GM15510 (cell line): Measurements from ENCODE around the gene VAV2.

Source experiments
- POLR2A ChIP-seq: IDR thresholded peaks from 3 replicates; pipeline ENCODE4 v1.6.1; 2011; ENCODE audit warnings: borderline replicate concordance; ENCODE audit not compliant: insufficient read length; ENCODE audit errors: extremely low read depth

The VAV2 gene

DNA sequence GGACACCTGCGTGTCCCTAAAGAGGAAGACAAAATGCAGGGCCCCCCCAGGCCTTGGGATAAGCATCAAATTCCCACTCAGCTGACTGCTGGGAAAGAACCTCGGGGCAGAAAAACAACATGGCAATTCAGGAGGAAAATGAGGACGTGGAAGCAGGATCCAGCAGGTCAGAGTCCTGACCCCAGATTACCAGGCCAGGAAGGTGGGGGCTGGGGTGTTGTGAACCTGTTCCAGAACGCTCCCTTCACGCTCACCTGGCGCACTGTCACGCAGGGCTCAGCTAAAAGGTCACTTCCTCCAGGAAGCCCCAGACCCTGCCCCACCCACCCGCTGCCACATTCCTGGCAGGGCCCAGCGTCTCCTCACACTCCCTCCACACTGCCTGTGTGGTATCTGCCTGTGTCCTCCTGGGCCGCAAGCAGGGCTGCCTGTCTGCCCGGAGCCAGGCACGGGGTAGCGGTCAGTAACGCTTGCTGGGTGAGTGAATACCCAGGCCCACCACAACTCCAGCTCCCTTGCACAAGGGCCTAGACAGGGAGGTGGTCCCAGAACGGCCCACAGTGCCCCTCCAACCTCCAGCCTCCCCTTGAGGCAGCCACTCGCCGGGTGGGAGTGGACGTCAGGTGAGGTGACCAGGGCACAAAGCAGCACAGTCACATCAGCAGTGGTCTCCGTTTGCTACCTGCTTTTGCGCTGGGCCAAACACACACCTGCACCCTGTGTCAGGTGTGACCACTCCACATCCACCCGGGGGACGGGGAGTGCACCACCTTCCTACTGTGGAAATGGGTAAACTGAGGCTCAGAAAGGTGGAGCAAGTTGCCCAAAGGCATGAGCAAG is 18.1 kb downstream of the VAV2 start:
- TF ChIP-seq POLR2A, result no peak

DNA sequence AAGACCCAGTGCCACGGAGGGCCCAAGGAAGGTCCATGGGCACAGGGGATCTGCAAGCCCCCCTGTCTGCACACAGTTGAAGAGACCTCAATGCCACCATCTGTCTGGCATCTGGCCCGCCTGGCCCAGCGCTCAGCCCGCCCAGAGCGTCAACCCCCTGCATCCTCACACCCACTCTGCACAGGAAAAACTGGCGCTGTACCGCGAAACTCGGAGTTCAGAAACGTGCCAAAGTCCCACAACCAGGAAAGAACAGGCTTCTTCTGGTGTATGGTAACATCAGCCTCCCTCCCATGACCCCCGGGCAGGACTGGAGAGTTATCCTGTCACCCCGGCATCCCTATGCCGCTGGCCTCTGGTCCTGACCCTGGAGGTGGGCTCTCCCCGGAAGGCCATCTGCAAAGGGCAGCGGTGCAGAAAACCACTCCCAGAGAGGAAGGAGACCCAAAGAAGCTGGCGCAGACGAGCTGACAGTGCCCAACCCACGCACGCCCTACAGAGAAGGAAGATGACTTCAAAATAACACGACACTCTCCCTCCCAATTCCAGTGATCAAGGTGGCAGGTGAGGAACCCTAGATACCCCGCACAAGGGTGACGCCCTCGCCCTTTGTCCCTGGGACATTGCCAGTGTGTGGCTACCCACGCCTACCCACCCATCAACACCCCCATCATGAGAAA is 18.9 kb downstream of the VAV2 start:
- TF ChIP-seq POLR2A, result no peak

DNA sequence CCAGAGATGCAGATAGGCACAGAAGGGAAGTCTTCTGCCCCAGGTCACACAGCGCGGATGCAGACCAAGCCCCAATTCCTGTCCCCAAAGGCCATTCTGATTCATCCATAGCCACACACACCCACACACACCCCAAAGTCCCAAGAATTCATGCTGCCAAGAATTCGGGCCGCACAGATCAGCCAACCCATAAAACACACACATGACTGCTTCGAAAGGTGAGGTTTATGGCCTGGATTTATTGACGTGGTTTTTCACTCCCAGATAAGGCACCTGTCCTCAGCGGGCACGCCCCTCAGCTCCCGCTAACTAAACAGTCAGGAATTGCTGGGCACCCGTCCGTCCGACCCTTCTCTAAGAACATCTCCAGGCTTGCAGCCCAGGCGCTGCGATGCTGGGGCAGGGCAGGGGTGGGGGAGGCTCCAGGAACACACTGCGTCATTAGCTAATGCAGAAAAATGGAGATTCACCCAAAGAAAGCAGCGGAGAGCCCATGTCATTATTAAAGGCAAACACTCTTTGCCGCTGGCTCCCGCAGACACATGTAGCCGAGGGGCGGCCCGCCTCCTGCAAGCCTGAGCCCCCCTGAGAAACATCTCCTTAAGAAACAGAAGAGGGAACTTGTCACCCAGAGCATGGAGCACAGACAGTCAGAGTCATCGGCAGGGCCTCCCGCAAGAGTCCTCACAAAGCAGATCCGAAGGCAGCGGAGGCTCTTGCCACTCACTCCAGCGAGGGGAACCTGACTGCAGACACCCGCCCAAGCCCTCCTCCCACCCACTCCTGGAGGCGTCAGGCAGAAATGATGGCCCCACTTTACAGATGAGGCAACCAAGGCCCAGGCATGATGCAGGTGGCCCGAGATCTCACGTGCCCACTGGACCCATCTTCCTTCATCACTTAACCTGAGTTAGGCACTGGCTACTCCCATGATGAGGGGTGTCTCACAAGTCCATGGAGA is 19.9 kb downstream of the VAV2 start:
- no peak for TF ChIP-seq POLR2A

DNA sequence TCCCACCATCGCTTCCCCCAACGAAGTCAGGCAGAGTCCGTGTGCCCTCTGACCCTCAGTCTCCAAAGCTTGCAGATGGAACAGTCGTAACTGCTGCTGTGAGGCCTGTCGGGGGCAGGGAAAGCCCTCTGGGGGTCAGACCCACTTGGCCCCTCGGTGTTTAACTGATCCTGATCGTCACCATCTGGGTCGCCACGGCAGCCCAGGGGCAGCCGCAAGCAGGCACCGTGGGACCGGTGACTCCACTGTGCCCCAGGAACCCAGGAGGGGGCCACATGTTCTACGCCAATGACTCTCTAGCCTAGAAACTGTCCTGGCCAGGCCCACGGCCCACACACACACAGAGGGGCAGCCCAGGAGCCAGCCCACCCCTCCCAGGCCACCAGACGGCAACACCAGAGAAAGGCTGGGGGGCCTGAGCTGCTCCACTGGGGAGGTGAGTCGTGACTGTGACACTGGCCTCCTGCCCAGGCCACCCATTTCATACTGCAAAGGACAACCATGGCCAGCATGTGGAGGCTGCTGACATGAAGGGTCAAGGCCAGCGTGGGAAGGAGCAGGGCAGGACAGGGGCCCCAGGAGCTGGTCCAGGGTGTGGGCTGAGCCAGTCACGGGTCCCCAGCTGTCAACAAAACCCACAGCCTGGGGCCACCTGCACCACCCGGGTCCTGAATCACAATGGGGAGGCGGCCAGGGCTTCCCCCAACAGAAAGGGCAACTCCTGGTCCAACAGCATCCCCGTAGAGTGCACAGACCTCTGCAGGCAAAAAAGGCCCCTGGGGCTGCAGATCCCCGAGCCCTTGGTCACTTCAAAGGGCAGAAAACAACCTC is 20.8 kb downstream of the VAV2 start:
- no peak for TF ChIP-seq POLR2A

DNA sequence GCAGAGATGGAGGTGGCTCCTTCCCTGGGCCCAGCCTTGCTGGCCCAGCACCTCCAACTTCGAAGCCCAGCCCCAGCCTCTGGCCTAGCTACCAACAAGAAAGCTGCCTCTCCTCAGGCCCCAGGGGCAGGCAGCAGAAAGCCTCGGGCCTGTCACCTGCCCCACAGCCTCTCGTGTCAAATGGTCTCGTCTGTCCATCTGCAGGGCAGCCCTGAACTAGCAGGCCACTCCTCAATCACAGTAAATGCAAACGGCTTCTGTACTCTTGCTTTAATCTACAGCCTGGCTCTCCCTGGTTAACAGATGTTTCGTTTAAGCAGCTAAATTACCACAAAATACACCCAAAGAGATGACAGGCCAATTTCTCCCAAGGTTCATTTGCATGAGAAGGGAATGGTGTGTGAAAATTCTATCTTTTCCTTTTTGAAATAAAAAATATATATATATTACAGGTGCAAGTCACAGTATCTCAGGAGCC is 21.5 kb downstream of the VAV2 start:
- no peak for TF ChIP-seq POLR2A

DNA sequence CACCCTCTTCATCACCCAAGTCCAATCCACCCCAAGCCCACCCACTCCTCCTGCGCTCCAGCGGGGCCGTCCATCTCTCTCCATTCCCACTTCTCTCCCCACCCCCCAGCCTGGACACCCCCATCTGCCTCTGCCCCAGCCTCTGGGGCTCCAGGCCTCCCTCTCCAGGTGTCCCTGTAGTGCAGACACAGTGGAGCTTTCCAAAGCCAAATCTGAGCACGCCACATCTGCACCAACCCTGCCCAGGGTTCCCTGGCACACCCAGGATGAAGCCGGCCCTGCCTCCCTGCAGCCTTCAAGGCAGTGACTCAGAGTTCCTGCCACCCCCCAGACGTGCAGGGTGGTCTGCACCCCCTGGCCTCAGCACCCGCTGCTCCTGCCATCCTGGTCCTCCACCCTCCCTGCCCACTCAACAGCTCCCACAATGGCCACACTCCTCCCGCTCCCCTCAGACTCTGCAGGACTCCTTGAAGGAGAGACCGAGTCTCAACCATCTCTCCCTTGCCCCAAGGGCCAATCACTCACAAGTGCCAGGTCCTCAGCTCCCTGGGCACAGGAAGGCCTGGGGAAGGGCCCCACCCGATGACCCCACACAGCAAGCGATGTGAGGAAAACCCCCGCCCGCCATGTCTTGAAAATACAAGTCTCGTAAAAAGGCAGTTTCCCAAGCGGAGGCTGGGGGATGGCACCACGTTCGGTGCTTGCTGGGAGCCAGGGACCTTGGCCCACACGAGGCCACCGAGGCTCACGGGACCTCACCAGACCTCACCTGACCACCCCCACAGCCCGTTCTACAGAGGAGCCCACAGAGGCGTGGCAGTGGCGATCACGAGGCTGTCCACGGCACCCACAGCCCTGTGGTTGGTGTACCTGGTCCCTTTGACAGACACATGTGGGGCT is 22.2 kb downstream of the VAV2 start:
- no peak for TF ChIP-seq POLR2A

DNA sequence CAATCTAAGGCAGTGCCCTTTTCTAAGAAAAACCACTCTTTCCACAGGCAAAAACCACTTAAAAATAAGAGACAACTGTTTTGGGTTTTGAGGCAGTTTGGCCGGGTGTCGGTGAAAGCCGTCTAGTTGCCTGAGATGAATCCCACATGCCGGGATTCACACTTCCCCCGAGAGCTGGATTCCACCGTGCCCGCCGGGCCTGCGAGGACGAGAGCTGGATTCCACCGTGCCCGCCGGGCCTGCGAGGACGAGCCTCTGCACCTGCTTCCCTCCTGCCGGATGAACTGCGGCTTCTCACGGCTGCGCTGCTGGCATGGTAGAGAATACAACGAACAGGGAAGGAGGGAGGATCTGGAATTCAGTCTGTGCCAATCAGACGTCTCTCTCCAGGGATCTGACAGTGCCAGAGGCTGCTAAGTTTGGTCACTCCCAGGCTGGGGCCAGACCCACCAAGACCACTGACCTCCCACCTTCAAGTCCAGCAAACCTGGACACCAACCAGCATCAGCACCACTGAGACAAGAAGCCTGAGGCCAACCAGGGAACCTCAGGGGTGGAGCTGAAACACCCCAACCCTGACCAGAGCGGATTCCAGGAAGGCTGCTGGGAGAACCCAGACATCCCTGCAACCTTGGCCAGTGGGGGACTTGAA is 23.0 kb downstream of the VAV2 start:
- no peak for TF ChIP-seq POLR2A

DNA sequence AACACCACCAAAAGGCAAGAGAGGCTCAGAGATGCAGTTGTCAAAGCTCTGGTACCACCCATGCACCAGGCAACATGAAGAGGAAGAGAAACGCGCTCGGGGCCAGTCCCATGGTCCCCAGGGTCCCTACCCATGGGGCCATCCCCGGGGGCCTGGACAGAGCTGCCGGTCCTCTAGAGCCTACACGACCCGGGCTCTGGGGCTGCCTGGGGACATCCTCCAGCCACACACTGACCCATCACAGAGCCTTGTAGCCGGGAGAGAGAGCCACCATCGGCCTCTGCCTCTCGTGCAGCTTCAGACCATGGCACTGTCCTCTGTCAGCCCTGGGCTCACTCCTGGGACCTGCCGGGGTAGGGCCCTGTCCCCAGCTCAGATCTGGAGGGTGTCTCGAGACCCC is 23.7 kb downstream of the VAV2 start:
- no peak for TF ChIP-seq POLR2A

DNA sequence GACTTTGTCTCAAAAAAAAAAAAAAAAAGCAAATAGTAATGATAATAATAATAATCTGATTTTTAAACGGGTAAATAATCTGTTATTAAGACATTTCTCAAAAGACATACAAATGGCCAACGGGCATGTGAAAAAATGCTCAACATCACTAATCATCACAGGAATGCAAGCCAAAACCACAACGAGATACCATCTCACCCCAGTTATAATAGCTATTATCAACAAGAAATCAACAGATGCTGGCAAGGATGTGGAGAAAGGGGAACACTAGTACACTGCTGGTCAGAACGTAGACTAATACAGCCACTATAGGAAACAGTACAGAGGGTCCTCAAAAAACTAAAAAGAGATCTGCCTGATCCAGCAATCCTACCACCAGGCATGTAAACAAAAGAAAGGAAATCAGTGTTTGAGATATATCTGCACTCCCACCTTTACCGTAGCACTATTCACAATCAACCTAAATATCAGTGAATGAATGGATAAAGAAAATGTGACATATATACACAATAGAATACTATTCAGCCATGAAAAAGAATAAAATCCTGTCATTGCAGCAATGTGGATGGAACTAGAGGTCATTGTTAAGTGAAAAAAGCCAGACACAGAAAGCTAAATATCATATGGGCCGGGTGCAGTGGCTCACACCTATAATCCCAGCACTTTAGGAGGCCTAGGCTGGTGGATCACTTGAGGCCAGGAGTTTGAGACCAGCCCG is 24.9 kb downstream of the VAV2 start:
- no peak for TF ChIP-seq POLR2A

DNA sequence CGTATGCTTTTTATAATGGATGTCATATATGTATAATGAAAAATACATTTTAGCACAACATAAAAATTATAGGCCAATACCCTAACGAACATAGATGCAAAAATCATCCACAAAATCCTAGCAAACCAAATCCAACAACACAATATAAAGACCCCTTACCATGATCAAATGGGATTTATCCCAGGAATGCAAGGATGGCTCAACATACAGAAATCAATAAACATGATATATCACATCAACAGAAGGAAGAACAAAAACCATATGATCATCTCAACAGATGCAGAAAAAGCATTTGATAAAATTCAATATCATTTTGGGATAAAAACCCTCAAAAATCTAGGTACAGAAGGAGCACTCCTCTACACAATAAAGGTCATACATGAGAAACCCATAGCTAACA is 27.7 kb downstream of the VAV2 start:
- TF ChIP-seq POLR2A, result no peak

DNA sequence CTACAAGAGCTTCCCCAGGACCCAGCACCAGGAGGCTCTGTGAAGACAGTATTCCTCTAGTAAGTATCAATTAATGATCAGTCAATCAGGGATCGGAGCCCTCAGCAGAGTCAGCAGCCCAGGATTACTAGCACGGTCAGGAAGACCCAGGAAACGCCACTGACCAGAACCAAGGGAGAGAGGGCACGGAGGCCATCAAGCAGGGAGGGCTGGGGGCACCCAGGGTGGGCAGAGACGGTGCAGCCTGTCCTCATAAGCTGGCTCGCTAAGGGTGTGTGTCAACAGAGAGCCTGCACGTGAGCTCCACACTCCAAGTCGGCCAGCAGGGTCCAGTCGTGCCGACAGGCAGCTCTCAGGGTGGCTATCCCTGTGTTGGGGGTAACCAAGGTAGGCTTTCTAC is 29.0 kb downstream of the VAV2 start:
- no peak for TF ChIP-seq POLR2A

DNA sequence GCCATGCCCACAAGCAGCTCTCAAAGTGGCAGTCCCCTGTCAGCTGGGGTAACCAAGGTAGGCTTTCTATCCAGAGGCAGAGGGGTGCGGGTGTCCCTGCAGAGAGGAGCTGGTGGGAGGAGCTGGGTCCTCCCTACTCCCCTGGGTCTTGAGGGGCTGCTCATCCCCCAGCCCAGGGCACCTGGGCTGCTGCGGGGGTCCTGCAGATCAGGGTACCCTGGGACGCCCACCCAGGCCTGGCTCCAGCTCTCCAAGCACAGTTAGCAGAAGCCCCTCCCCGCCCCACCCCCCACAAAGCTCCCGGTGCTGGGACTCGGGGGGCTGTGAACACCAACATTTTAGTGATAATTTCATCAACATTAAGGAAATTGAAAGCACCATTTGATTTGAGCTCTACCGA is 29.8 kb downstream of the VAV2 start:
- no peak for TF ChIP-seq POLR2A
